Osteocyte (in vitro differentiated cells): ENCODE results near the gene VEGFA. TPM values are rescaled to one million over a fixed set of nuclear protein-coding genes. Genes with fewer than 3 reads are reported as not detected.

Experiments used
- DNase-seq: peaks from one replicate; pipeline ENCODE4 v3.0.0; 2021; ENCODE audit warnings: mixed read lengths; ENCODE audit not compliant: unreplicated experiment; ENCODE audit errors: extremely low spot score
- H3K27ac Mint-ChIP-seq: one replicate; pipeline ENCODE4 v1.8.0; 2021; ENCODE audit warnings: mild to moderate bottlenecking, mixed read lengths; ENCODE audit not compliant: unreplicated experiment
- H3K27me3 Mint-ChIP-seq: one replicate; pipeline ENCODE4 v1.8.0; 2021; ENCODE audit warnings: mixed read lengths; ENCODE audit not compliant: unreplicated experiment
- H3K36me3 Mint-ChIP-seq: one replicate; pipeline ENCODE4 v1.8.0; 2021; ENCODE audit warnings: mixed read lengths; ENCODE audit not compliant: unreplicated experiment
- H3K4me1 Mint-ChIP-seq: one replicate; pipeline ENCODE4 v1.8.0; 2021; ENCODE audit warnings: mixed read lengths; ENCODE audit not compliant: unreplicated experiment
- H3K4me3 Mint-ChIP-seq: one replicate; pipeline ENCODE4 v1.8.0; 2021; ENCODE audit warnings: mild to moderate bottlenecking, moderate library complexity, mixed read lengths; ENCODE audit not compliant: unreplicated experiment
- H3K9me3 Mint-ChIP-seq: one replicate; pipeline ENCODE4 v1.8.0; 2021; ENCODE audit warnings: mixed read lengths; ENCODE audit not compliant: unreplicated experiment
- CTCF ChIP-seq: fragments of 200-600 bp; sonication (generic); IDR thresholded peaks from 2 replicates; pipeline ENCODE4 v1.5.0; 2021; ENCODE audit warnings: antibody characterized with exemption, mild to moderate bottlenecking, moderate library complexity
- total RNA-seq: library from RNA; stranded (reverse); gene quantifications from 2 replicates; pipeline ENCODE4 v1.2.1, GENCODE V29; 2021

The VEGFA gene
- total RNA-seq, 1 donor from 2014 or later = 69.7 TPM

GRCh38 chr6:43740321-43740960 is 29.6 kb upstream of the VEGFA start:
- no peak for TF ChIP-seq CTCF
- Mint-ChIP-seq H3K9me3 (no peaks in the 10 kb centered on the region), H3K27me3 (no peaks in the 10 kb centered on the region), H3K27ac (no peak overlapping the region), H3K4me3 (no peak overlapping the region), H3K4me1 (no peaks in the 10 kb centered on the region), H3K36me3 (no peaks in the 10 kb centered on the region)
- DNase-seq = no peak

DNA sequence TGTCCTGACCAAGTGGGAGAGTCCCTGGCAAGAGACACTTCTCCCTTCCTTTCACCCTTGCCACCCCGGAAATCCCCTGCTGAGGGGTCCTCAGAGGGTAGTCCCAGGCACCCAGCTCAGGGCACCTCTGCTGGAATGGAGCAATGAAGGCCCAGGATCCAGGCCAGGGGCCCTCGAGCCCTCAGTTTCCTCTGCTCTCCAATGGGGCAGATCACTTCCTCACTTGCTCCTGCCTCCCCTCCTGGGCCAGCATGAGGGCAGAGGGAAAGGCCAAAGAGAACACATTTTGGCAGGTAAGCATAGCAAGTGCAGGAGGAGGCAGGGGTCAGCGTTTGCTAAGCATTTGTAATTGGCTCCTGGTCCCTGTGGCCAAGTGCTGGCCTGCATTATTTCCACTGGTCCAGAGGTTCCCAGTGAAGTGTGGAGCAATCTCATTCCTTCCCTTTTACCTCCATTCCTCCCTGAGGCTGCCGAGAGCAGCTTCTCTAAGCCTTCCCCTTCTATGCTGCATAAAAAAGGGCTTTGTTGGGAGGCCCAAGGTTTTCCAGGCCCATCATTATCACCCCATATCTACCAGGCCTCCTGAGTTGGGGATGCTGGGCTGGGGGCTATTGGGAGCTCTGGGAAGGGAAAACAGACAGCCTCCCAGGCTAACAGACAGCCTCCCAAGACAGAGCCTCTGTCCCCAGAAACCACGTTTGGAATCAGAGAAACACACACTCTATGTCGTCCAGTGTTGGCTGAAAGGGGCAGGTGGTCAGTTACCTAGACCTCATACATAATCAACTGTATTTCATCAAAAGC is 28.8 kb upstream of the VEGFA start:
- TF ChIP-seq CTCF = no peak
- no peak overlapping the region for H3K27ac Mint-ChIP-seq
- no peak for DNase-seq
- H3K36me3 Mint-ChIP-seq = no peaks in the 10 kb centered on the region
- H3K4me3 Mint-ChIP-seq = no peak overlapping the region
- H3K9me3 Mint-ChIP-seq = no peaks in the 10 kb centered on the region
- H3K4me1 Mint-ChIP-seq = no peaks in the 10 kb centered on the region
- peaks cover 2% of the 10 kb centered on the region for H3K27me3 Mint-ChIP-seq

DNA sequence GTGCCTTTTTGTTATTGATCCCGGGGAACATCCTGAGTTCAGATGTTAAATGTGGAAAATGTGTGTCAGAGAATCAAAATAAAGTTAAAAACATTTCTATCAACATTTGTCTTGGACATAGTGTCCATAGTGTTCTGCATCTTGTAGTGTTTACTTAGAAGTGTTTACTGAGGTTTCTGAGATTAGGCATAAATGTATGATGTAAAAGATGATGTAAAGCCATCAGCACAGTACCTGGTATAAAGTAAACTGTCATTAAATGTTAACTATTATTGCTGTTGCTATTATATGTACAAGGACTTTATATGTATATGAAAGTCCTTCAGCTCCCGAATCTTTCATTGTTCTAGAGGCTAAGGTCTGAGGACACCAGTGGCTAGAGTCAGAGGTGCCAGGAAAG is 28.2 kb upstream of the VEGFA start:
- no peak for DNase-seq
- no peak overlapping the region for H3K4me3 Mint-ChIP-seq
- H3K9me3 Mint-ChIP-seq = no peaks in the 10 kb centered on the region
- H3K27me3 Mint-ChIP-seq = peaks cover 7% of the 10 kb centered on the region
- no peak overlapping the region for H3K27ac Mint-ChIP-seq
- H3K4me1 Mint-ChIP-seq = no peaks in the 10 kb centered on the region
- no peak for TF ChIP-seq CTCF
- no peaks in the 10 kb centered on the region for H3K36me3 Mint-ChIP-seq

GRCh38 chr6:43742285-43742684 is 27.7 kb upstream of the VEGFA start:
- DNase-seq = no peak
- Mint-ChIP-seq H3K4me1 (no peaks in the 10 kb centered on the region), H3K4me3 (no peak overlapping the region), H3K27ac (no peak overlapping the region), H3K9me3 (no peaks in the 10 kb centered on the region), H3K36me3 (no peaks in the 10 kb centered on the region), H3K27me3 (peaks cover 9% of the 10 kb centered on the region)
- TF ChIP-seq CTCF = no peak

- Mint-ChIP-seq H3K4me1 (no peaks in the 10 kb centered on the region), H3K4me3 (no peak overlapping the region), H3K36me3 (no peaks in the 10 kb centered on the region), H3K27ac (no peak overlapping the region), H3K27me3 (peaks cover 16% of the 10 kb centered on the region), H3K9me3 (no peaks in the 10 kb centered on the region)
- no peak for DNase-seq
- TF ChIP-seq CTCF = no peak
These were observed 26.9 kb upstream of the VEGFA start for GRCh38 chr6:43742931-43743632.
